NCI-H510A treated with DMSO at 0.1 percent for 48 hours (cell line): ENCODE results near the gene CFAP46.

ENCODE experiments used
- DNase-seq: peaks from one replicate; lab custom pipeline; 2025; lab: John Stamatoyannopoulos, UW

The CFAP46 gene

GRCh38 chr10:132861884-132862461, 80.4 kb downstream of the CFAP46 start:
- no peak for DNase-seq

DNA sequence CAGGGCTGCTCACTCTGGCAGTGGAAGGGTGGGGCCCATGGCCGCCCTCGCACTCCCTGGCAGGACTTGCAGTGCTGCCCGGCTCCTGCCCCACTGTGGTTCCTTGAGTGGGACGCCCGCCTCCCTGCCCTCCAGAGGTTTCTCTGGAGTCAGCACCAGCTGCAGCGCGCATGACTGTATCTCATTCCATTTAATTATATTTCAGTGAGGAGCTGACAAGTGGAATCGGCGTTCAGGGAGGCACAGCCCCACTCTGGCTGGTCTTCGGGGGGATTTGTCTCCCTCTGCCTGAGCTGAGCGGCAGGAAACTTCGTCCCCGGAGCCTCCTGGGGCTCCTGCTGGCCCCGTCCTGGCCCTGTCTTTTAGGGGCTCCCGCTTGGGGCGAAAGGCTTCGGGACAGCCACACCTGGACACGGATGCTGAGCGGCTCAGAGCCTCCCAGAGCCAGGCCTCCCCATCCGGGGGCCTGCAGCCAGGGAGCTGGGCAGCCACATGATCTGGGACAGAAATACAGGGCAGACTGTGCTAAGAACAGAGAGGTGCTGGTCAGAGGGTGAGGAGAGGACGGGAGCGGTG, 81.2 kb downstream of the CFAP46 start:
- no peak for DNase-seq

DNA sequence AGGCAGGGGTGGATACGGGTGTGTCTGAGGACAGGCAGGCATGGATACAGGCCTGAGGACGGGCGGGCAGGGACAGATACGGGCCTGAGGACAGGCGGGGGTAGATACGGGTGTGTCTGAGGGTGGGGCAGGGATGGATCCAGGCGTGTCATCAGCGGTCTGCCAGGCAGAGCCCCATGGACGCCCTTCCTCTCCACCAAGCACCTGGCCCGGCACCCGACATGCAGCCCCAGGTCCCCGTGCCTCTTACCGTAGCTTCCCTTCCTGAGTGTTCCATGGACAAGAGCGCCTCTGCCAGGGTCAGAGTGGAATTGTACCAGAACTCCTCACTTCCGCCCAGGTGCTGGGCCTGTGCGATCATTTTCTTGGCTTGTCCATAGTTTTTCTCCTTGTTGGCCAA, 81.8 kb downstream of the CFAP46 start:
- no peak for DNase-seq

GRCh38 chr10:132859084-132859855, 83.1 kb downstream of the CFAP46 start:
- DNase-seq: no peak

- DNase-seq: no peak
Observed at GRCh38 chr10:132858121-132859081, 84.0 kb downstream of the CFAP46 start.

- DNase-seq: no peak
Observed at GRCh38 chr10:132856869-132857524, 85.4 kb downstream of the CFAP46 start.

DNA sequence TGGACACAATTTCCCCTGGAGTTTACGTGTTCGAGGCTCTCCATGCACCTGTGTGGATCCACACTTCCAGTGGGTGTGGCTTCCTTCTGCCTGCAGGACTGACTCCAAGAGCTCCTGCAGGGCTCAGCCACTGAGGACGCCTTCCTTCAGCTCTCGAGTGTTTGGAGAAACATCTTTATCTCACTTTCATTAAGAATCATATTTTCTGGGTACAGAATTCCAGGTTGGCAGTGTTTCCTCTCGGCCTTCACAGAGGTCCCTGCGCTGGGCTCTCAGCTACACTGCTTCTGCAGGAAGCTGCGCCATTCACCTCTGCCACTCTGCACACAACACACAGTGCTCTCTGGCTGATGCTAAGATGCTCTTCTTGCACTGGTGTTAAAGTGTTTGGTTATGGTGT, 86.5 kb downstream of the CFAP46 start:
- DNase-seq: no peak

DNA sequence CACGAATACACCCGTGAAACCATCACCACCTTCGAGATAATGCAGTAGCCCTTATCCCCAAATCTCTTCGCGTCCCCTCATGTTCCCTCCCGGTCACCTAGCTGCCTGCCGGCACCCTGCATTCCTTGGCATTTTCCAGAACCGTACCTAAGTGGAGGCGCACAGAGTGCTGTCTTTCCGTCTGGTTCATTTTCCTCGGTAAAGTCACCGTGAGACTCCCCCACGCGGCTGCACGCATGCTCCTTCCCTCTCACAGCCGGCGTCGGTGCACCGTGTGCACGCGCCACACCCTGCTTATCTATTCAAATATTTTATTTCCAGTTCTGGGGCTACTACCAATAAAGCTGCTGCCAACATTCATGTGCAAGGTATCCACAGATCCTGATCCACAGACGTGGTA, 90.9 kb downstream of the CFAP46 start:
- no peak for DNase-seq

DNA sequence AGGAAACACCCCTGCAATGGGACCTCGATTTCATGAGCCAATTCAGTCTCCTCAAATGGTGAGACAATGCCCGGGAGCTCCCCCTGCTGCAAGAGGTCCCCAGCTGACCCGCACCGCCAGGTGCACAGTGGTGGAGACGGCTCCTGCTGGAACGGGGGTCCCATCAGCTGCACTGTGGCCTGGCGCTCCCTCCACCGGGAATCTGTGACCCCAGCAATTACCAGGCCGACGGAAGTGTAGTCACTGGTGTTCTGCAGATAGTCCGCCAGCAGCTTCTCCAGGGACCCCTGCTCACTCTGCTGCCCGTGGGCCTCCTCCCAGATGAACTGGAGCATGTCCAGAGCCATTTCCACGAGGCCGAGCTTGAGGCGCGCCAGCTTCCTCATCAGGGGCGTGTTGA, 91.5 kb downstream of the CFAP46 start:
- DNase-seq: no peak

DNA sequence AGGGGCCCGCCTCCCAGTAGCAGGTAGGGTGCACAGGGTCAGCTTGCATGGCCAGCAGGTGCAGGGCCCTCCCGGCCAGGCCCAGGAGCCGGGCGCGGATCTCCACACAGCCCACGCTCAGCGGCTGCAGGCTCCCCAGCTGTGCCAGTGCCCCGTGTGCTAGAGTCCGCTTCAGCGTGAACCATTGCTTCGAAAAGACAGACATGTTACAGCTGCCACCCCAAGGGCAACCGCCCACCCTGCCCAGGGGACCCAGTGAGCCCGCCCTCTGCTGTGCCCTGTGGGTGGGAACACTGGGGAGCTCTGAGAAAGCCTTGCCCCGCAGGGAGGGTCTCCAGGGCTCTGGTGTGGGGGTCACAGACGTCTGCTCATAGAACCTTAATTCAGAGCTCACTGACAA, 92.1 kb downstream of the CFAP46 start:
- no peak for DNase-seq

DNA sequence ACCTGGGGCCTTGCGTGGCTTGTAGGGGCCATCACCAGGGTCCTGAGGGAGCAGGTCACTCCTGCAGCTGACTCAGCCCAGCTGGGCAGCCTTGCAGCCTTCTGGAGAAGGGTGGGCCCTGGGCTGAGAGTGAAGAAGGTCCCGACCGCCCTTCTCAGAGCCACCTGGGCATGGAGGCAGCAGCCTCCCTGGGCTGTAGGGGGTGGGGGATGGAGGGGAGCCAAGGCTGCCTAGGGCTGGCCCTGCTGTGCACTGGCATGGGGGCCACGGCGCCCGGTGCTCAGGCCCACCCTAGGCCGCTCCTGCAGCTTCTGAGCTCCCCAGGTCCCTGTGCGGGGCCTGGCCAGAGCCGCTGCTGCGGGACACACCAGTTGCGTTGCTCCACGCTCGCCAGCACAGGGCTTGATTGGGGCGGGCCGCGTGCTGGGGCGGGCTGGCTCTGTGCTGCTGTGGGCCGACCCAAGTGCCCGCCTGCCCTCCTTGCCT, 92.8 kb downstream of the CFAP46 start:
- DNase-seq: no peak

GRCh38 chr10:132848951-132849545, 93.3 kb downstream of the CFAP46 start:
- no peak for DNase-seq

DNA sequence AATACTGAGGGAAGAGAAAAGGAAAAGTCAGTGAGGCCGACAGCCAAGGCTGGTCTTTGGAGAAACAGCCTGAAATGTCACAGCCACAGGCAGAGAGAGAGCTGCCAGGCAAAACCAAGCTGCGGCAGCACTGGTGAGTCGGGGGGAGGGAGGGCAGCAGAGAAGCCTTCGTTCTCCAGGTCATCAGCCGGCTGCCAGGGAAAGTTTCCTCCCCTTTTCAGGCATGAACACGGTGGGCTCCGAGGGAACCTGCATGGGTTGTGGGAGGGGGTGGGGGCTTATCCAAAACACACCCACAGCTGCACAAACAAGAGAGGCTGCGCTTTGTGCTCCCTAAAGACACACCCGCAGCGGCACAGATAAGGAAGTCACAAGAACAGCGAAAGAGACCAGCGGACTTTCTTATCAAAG, 94.1 kb downstream of the CFAP46 start:
- DNase-seq: no peak

DNA sequence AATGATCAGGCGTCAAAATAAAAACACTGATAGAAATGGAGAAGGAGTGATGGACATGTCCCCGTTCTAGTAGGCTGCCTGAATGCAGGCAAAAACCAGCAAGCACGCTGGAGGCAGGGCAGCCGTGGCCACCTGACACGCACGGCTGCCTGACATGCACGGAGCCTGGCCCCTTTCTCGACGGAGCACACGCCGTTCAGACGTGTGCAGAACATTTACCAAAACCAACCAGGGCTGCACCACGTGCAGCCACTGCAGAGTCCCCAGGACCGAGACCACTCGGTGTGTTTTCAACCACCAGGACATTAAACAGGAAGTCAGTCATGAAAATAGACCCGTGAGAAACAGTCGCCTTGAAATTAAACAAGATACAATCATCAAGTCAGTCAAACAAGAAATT, 94.5 kb downstream of the CFAP46 start:
- DNase-seq: no peak

DNA sequence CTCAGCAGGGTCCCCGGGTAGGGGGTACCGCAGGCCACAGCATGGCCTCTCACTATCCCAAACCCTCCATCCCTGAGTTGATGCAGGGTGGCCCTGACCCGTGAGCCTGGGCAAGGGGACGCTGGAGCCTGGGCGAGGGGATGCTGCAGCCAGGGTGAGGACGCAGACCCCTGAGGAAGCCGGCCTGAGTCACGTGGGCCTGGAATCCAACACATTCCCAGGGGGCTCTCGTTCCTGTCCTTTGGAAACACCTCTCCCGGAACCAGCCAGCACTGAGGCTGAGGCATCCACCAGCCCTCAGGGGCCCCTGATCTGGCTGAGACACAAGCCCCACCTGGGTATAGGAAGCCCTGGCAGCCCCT, 95.0 kb downstream of the CFAP46 start:
- DNase-seq: no peak

DNA sequence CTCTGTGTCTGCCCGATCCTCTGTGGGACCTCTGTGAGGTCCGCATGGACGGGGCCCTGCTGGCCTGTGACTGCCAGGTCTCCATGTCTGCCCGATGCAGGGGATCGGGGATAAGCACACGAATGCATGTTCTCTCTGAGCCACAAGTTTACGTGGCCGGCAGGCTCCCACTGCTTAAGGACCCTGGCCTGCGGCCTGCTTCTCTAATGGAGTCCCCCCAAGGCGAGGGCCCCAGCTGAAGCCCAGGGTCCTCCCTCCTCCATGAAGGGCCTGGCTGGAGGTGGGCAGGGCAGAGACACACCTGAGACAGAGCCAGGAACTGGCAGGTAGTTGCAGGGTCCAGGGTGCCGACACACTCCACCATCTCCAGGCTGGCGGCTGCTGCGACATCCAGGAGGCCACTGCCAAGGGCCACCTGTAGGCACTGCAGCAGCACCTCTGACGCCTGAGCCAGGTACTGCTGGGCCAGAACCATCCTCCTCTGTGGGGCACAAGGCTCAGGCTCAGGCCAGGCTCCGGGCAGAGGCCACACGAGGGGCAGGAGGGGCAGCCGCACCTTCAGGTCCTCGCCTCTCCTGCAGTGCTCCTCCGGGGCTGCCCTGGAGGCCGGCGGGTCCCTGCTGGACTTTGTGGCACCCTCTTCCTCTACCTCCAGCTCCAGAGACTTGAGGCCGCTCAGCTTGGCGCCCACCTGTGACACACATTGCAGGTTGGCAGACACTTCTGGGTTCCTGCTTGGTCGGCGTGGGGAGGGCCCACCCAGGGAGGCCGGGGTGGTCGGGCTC, 95.5 kb downstream of the CFAP46 start:
- DNase-seq: no peak

DNA sequence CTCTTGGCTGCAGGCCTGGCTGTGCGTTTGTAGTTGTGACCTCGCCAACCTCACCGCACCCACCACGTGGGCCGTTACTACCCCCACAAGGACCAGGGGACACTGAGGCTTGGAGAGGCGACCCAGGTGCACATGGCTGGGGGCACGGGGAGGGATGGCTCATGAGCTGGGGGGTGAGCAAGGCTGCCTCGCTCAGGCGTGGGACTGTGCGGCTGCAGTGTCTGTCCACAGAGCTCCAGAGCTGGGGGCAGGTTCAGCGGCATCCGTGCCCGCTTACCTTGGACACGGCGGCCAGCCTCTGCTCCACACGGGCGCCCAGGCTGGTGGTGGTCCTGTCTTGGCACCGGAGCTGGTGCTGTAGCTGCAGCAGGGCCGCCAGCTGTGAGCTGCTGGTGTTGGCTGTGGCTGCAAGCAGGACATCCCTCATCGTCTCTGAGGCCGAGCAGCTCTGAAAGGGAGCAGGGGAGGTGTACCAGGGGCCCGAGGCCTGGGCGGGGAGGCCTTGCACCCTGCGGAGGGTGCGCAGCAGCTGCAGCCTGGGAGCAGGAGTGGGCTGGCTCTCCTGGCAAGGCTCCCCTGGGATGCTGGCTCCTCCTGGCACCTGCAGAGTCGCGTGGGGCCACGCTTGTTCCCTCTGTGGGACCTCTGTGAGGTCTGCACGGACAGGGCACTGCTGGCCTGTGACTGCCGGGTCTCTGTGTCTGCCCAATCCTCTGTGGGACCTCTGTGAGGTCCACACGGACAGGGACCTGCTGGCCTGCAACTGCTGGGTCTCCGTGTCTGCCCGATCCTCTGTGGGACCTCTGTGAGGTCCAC, 96.4 kb downstream of the CFAP46 start:
- no peak for DNase-seq

GRCh38 chr10:132845041-132845551, 97.3 kb downstream of the CFAP46 start:
- no peak for DNase-seq

DNA sequence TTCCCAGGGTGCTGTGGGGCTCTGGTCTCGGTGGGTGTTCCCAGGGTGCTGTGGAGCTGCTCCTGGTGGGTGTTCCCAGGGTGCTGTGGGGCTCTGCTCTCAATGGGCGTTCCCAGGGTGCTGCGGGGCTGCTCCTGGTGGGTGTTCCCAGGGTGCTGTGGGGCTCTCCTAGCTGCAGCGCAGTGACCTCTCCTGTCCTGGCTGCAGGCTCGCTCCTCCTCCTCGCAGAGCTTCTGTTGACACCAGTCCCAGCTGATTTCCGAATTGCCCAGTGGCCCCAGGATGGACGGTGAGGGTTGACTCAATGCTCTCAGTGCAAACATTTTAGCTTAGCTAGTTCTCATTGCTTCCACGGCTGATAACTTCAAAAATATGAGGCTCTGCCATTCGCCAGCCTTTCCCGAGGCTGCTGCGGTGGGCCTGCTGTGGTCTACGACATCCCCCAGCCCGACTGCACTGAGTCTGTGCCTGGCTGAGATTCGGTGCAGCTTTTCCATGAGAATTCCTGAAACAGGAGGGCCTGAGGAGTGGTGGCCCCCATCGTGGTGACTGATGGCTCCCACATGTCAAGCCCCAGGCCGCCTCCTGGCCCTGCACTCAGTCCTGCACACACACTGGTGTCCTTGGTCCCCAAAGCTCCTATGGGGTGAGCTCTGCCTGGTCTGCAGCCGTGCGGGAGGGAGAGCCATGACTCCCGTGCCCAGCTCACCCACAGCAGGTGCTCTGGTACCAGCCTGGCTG, 98.1 kb downstream of the CFAP46 start:
- no peak for DNase-seq
